ENCODE data around the gene STAP1. TPM values are rescaled to one million over a fixed set of nuclear protein-coding genes. Genes with fewer than 3 reads are reported as not detected.
"Not testable (repeated sequence)": the region's sequence is repeated elsewhere in the genome, so short reads cannot be mapped to it uniquely, and the experiment has no call there.

The STAP1 gene
- total and polyA plus RNA-seq, 2 experiments from 2014 or later: not detected

DNA sequence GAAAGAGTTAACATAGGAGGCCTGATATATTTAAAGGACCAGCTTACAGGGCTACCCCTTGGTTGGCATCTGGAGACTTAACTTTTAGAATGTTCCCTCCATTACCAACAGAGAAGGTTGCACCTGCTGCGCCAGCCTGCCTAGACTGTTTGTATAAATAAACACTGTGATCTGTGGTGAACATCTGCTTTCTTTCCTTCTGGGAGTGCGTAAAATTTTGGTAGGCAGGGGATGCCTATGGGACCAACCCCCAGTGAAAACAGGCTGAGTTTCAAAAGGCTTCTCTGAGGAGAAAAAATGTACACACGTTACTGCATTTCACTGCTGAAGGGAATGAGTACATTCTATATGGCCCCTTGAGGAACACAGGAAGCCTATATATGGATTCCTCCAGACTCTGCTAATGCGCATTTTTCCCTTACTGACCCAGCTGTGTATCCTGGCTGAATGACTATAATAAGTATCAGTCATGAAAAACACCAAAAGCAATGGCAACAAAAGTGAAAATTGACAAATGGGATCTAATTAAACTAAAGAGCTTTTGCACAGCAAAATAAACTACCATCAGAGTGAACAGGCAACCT lies 27.1 kb upstream of the STAP1 start (continued):
- no peak for TF ChIP-seq EZH2 (IDR thresholded peaks at IDR 0.05; ENCODE audit: low read depth, unreplicated experiment)
- TF ChIP-seq, protein P1, sequence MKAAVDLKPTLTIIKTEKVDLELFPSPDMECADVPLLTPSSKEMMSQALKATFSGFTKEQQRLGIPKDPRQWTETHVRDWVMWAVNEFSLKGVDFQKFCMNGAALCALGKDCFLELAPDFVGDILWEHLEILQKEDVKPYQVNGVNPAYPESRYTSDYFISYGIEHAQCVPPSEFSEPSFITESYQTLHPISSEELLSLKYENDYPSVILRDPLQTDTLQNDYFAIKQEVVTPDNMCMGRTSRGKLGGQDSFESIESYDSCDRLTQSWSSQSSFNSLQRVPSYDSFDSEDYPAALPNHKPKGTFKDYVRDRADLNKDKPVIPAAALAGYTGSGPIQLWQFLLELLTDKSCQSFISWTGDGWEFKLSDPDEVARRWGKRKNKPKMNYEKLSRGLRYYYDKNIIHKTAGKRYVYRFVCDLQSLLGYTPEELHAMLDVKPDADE (IDR thresholded peaks at IDR 0.05): no peak

DNA sequence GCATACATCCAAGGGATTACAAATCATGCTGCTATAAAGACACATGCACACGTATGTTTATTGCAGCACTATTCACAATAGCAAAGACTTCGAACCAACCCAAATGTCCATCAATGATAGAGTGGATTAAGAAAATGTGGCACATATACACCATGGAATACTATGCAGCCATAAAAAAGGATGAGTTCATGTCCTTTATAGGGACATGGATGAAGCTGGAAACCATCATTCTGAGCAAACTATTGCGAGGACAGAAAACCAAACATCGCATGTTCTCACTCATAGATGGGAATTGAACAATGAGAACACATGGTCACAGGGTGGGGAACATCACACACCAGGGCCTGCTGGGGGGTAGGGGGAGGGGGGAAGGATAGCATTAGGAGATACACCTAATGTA lies 26.1 kb upstream of the STAP1 start:
- not testable (repeated sequence) for H3K27ac Mint-ChIP-seq; H3K27me3 ChIP-seq (ENCODE audit: insufficient read depth); H3K4me1 ChIP-seq (ENCODE audit: insufficient read depth); H4K20me1 ChIP-seq (replicated peaks; ENCODE audit: insufficient read depth); H3K4me1 Mint-ChIP-seq; DNase-seq (ENCODE audit: low spot score); H2AFZ ChIP-seq; H3K27ac ChIP-seq (ENCODE audit: low read depth); H3K36me3 ChIP-seq (ENCODE audit: insufficient read depth); H3K27me3 Mint-ChIP-seq (ENCODE audit: insufficient read depth, low read depth, poor library complexity); H3K9me3 Mint-ChIP-seq; H3K4me2 ChIP-seq; H3K4me3 ChIP-seq; H3K4me3 Mint-ChIP-seq; H3K9me2 ChIP-seq (ENCODE audit: insufficient read depth); H3F3A ChIP-seq (replicated peaks; ENCODE audit: low read depth); ATAC-seq
- peaks cover 10% of the 10 kb centered on the region; the same call in 1 of the 2 replicates for H3K79me2 ChIP-seq (replicated peaks; ENCODE audit: insufficient read depth)
- H3K36me3 Mint-ChIP-seq (ENCODE audit: low read depth): peaks cover 51% of the 10 kb centered on the region

DNA sequence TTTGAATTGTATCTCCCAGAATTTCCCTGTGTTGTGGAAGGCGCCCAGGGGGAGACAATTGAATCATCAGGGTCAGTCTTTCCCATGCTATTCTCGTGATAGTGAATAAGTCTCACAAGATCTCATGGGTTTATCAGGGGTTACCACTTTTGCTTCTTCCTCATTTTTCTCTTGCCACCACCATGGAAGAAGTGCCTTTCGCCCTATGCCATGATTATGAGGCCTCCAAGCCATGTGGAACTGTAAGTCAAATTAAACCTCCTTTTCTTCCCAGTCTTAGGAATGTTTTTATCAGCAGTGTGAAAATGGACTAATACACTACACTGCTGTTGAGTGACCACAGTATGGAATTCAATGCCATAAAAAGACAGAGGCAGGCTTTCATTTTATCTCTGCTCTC lies 25.4 kb upstream of the STAP1 start:
- H3K27me3 ChIP-seq (ENCODE audit: insufficient read depth): no peaks in the 10 kb centered on the region
- no peak overlapping the region for H2AFZ ChIP-seq
- peaks cover 7% of the 10 kb centered on the region; the same call in 1 of the 2 replicates for H3K79me2 ChIP-seq (replicated peaks; ENCODE audit: insufficient read depth)
- Mint-ChIP-seq H3K27ac (no peak overlapping the region), H3K27me3 (ENCODE audit: insufficient read depth, low read depth, poor library complexity) (no peaks in the 10 kb centered on the region), H3K9me3 (peaks cover 6% of the 10 kb centered on the region; the same call in 2 of the 3 replicates), H3K4me1 (peaks cover 4% of the 10 kb centered on the region; the same call in 2 of the 3 replicates), H3K36me3 (ENCODE audit: low read depth) (peaks cover 51% of the 10 kb centered on the region), H3K4me3 (no peak overlapping the region)
- H3F3A ChIP-seq (replicated peaks; ENCODE audit: low read depth): no peaks in the 10 kb centered on the region
- H3K4me2 ChIP-seq: no peak overlapping the region
- H3K4me3 ChIP-seq: no peak overlapping the region
- H4K20me1 ChIP-seq (replicated peaks; ENCODE audit: insufficient read depth): no peaks in the 10 kb centered on the region
- no peak overlapping the region for H3K27ac ChIP-seq (ENCODE audit: low read depth)
- 0 out of 2 replicates have a peak, but pooled peaks cover 9% of the 10 kb centered on the region for H3K36me3 ChIP-seq (ENCODE audit: insufficient read depth)
- no peaks in the 10 kb centered on the region for H3K4me1 ChIP-seq (ENCODE audit: insufficient read depth)
- DNase-seq (ENCODE audit: low spot score) (no peak), ATAC-seq (no peak)
- no peak for TF ChIP-seq POLR2AphosphoS5 (IDR thresholded peaks at IDR 0.05; ENCODE audit: low read depth)
- no peak for TF ChIP-seq STAT1 (IDR thresholded peaks at IDR 0.05; ENCODE audit: unreplicated experiment)
- TF ChIP-seq, protein P2, sequence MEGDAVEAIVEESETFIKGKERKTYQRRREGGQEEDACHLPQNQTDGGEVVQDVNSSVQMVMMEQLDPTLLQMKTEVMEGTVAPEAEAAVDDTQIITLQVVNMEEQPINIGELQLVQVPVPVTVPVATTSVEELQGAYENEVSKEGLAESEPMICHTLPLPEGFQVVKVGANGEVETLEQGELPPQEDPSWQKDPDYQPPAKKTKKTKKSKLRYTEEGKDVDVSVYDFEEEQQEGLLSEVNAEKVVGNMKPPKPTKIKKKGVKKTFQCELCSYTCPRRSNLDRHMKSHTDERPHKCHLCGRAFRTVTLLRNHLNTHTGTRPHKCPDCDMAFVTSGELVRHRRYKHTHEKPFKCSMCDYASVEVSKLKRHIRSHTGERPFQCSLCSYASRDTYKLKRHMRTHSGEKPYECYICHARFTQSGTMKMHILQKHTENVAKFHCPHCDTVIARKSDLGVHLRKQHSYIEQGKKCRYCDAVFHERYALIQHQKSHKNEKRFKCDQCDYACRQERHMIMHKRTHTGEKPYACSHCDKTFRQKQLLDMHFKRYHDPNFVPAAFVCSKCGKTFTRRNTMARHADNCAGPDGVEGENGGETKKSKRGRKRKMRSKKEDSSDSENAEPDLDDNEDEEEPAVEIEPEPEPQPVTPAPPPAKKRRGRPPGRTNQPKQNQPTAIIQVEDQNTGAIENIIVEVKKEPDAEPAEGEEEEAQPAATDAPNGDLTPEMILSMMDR (conservative IDR thresholded peaks at IDR 0.05; ENCODE audit: low read depth in 2 of 2): no peak
- TF ChIP-seq, protein P1 (IDR thresholded peaks at IDR 0.05): no peak
- TF ChIP-seq EZH2 (IDR thresholded peaks at IDR 0.05; ENCODE audit: low read depth, unreplicated experiment): no peak
- TF ChIP-seq, protein P3, sequence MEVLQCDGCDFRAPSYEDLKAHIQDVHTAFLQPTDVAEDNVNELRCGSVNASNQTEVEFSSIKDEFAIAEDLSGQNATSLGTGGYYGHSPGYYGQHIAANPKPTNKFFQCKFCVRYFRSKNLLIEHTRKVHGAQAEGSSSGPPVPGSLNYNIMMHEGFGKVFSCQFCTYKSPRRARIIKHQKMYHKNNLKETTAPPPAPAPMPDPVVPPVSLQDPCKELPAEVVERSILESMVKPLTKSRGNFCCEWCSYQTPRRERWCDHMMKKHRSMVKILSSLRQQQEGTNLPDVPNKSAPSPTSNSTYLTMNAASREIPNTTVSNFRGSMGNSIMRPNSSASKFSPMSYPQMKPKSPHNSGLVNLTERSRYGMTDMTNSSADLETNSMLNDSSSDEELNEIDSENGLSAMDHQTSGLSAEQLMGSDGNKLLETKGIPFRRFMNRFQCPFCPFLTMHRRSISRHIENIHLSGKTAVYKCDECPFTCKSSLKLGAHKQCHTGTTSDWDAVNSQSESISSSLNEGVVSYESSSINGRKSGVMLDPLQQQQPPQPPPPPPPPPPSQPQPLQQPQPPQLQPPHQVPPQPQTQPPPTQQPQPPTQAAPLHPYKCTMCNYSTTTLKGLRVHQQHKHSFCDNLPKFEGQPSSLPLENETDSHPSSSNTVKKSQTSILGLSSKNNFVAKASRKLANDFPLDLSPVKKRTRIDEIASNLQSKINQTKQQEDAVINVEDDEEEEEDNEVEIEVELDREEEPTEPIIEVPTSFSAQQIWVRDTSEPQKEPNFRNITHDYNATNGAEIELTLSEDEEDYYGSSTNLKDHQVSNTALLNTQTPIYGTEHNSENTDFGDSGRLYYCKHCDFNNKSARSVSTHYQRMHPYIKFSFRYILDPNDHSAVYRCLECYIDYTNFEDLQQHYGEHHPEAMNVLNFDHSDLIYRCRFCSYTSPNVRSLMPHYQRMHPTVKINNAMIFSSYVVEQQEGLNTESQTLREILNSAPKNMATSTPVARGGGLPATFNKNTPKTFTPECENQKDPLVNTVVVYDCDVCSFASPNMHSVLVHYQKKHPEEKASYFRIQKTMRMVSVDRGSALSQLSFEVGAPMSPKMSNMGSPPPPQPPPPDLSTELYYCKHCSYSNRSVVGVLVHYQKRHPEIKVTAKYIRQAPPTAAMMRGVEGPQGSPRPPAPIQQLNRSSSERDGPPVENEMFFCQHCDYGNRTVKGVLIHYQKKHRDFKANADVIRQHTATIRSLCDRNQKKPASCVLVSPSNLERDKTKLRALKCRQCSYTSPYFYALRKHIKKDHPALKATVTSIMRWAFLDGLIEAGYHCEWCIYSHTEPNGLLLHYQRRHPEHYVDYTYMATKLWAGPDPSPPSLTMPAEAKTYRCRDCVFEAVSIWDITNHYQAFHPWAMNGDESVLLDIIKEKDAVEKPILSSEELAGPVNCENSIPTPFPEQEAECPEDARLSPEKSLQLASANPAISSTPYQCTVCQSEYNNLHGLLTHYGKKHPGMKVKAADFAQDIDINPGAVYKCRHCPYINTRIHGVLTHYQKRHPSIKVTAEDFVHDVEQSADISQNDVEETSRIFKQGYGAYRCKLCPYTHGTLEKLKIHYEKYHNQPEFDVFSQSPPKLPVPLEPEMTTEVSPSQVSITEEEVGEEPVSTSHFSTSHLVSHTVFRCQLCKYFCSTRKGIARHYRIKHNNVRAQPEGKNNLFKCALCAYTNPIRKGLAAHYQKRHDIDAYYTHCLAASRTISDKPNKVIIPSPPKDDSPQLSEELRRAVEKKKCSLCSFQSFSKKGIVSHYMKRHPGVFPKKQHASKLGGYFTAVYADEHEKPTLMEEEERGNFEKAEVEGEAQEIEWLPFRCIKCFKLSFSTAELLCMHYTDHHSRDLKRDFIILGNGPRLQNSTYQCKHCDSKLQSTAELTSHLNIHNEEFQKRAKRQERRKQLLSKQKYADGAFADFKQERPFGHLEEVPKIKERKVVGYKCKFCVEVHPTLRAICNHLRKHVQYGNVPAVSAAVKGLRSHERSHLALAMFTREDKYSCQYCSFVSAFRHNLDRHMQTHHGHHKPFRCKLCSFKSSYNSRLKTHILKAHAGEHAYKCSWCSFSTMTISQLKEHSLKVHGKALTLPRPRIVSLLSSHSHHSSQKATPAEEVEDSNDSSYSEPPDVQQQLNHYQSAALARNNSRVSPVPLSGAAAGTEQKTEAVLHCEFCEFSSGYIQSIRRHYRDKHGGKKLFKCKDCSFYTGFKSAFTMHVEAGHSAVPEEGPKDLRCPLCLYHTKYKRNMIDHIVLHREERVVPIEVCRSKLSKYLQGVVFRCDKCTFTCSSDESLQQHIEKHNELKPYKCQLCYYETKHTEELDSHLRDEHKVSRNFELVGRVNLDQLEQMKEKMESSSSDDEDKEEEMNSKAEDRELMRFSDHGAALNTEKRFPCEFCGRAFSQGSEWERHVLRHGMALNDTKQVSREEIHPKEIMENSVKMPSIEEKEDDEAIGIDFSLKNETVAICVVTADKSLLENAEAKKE (CRISPR knock-in tag; IDR thresholded peaks at IDR 0.05): no peak
- TF ChIP-seq NANOG (IDR thresholded peaks at IDR 0.05; ENCODE audit: borderline replicate concordance): no peak
- TF ChIP-seq EZH2phosphoT487 (IDR thresholded peaks at IDR 0.05; ENCODE audit: unreplicated experiment): no peak
- no peak for TF ChIP-seq CREB1 (CRISPR knock-in tag; IDR thresholded peaks at IDR 0.05; ENCODE audit: low read depth)
- H3K9me2 ChIP-seq (ENCODE audit: insufficient read depth): no peaks in the 10 kb centered on the region
